Central memory CD4-positive, alpha-beta T cell (primary cell): ENCODE data around the gene SPATS2L.

Source experiments
- DNase-seq: peaks from one replicate; pipeline ENCODE4 v3.0.0; 2022

Gene SPATS2L

GRCh38 chr2:200352636-200353035, 46.1 kb downstream of the SPATS2L start:
- DNase-seq: no peak

- no peak for DNase-seq
Measured at GRCh38 chr2:200353120-200353519, 46.6 kb downstream of the SPATS2L start.

GRCh38 chr2:200353874-200354273, 47.4 kb downstream of the SPATS2L start:
- DNase-seq: no peak

- DNase-seq: no peak
Measured at GRCh38 chr2:200354833-200355751, 48.6 kb downstream of the SPATS2L start.

GRCh38 chr2:200356321-200356720, 49.8 kb downstream of the SPATS2L start:
- no peak for DNase-seq

- no peak for DNase-seq
Measured at GRCh38 chr2:200356857-200357384, 50.4 kb downstream of the SPATS2L start.

- DNase-seq: no peak
Measured at GRCh38 chr2:200357845-200358244, 51.4 kb downstream of the SPATS2L start.

- DNase-seq: no peak
Measured at GRCh38 chr2:200359552-200359951, 53.1 kb downstream of the SPATS2L start.

GRCh38 chr2:200360364-200360763, 53.9 kb downstream of the SPATS2L start:
- DNase-seq: no peak

GRCh38 chr2:200362202-200362917, 55.9 kb downstream of the SPATS2L start:
- DNase-seq: no peak

GRCh38 chr2:200363279-200363678, 56.8 kb downstream of the SPATS2L start:
- no peak for DNase-seq

- DNase-seq: no peak
Measured at GRCh38 chr2:200364142-200364541, 57.6 kb downstream of the SPATS2L start.

- no peak for DNase-seq
Measured at GRCh38 chr2:200364620-200365019, 58.1 kb downstream of the SPATS2L start.

GRCh38 chr2:200365209-200365608, 58.7 kb downstream of the SPATS2L start:
- no peak for DNase-seq

- no peak for DNase-seq
Measured at GRCh38 chr2:200367155-200367554, 60.7 kb downstream of the SPATS2L start.

- no peak for DNase-seq
Measured at GRCh38 chr2:200369886-200370285, 63.4 kb downstream of the SPATS2L start.

GRCh38 chr2:200373231-200373630, 66.7 kb downstream of the SPATS2L start:
- no peak for DNase-seq

- peak; percentile 51 for DNase-seq
Measured at GRCh38 chr2:200373973-200374416, 67.5 kb downstream of the SPATS2L start.

- peak; percentile 17 for DNase-seq
Measured at GRCh38 chr2:200376513-200377354, 70.2 kb downstream of the SPATS2L start.

GRCh38 chr2:200377355-200378336, 71.2 kb downstream of the SPATS2L start:
- DNase-seq: no peak

- DNase-seq: no peak
Measured at GRCh38 chr2:200378652-200379290, 72.3 kb downstream of the SPATS2L start.
